HCT116 (cell line): ENCODE results near the gene NOS3. TPM values are rescaled to one million over a fixed set of nuclear protein-coding genes. Genes with fewer than 3 reads are reported as not detected.

ENCODE experiments used
- ATAC-seq: fragments of 200-7000 bp; cut with Tn5 transposase; 2 replicates; pipeline ENCODE4 v1.9.1; 2020; ENCODE audit warnings: mild to moderate bottlenecking, moderate library complexity
- BruUV-seq: library from RNA; stranded (reverse); fragments of 400-500 nt; replicated peaks from 2 replicates; lab custom pipeline; 2021; lab: Mats Ljungman, UMichigan
- CTCF ChIA-PET: fragments of 300-600 bp; sonication (Branson Sonifier 250); formaldehyde crosslinking; loops from one replicate; lab custom pipeline; 2021; ENCODE audit warnings: antibody characterized with exemption; lab: Charles Lee
- POLR2A ChIA-PET: fragments of 300-600, 350-600 bp; sonication (Branson Sonifier 250); formaldehyde crosslinking; loops from one replicate; lab custom pipeline; 2021; ENCODE audit warnings: antibody characterized with exemption; lab: Charles Lee
- RAD21 ChIA-PET, 2 experiments: fragments of 300-600 bp; sonication (Branson Sonifier 250); formaldehyde crosslinking; loops; one replicate each; lab custom pipeline; 2023; ENCODE audit warnings: low total read pairs in 2 of 2; ENCODE audit not compliant: uncharacterized antibody in 2 of 2, unreplicated experiment in 2 of 2, low non-redundant PET in 1 of 2; lab: Charles Lee
- DNase-seq: peaks from one replicate; pipeline ENCODE4 v3.0.0-alpha.2; 2010; ENCODE audit warnings: low read depth, low spot score
- H2AFZ ChIP-seq: fragments of 200-600 bp; shearing (Covaris generic), sonication (generic); 2 replicates; pipeline ENCODE4 v1.6.1; 2017; ENCODE audit warnings: low read depth, mixed run types, mixed read lengths, antibody characterized with exemption, low read length; ENCODE audit not compliant: poor library complexity, severe bottlenecking
- H3K27ac ChIP-seq: 2 replicates; pipeline ENCODE4 v1.5.1; 2012; ENCODE audit warnings: low read depth, low read length
- H3K27me3 ChIP-seq: fragments of 200-600 bp; sonication (generic); 2 replicates; pipeline ENCODE4 v1.6.1; 2016; ENCODE audit warnings: mixed run types, low read length, mixed read lengths; ENCODE audit not compliant: insufficient read depth
- H3K36me3 ChIP-seq, 2 experiments: fragments of 200-500 bp in 1 of 2; fragments of 200-600 bp in 1 of 2; sonication (Bioruptor generic) in 1 of 2; sonication (generic) in 1 of 2; 2 replicates each; pipeline versions ENCODE4 v1.5.1 to v1.6.1; 2014 to 2016; ENCODE audit warnings: low read length in 2 of 2, inconsistent platforms in 1 of 2, mixed read lengths in 1 of 2, mixed run types in 1 of 2; ENCODE audit not compliant: insufficient read depth in 2 of 2, control insufficient read depth in 1 of 2
- H3K4me1 ChIP-seq, 2 experiments: fragments of 200-600 bp in 1 of 2; sonication (generic) in 1 of 2; 2 replicates each; pipeline versions ENCODE4 v1.5.1 to v1.6.1; 2012 to 2017; ENCODE audit warnings: low read length in 2 of 2, inconsistent platforms in 1 of 2, mild to moderate bottlenecking in 1 of 2, mixed read lengths in 1 of 2, mixed run types in 1 of 2, moderate library complexity in 1 of 2; ENCODE audit not compliant: insufficient read depth in 2 of 2, control insufficient read depth in 1 of 2
- H3K4me2 ChIP-seq: fragments of 200-600 bp; sonication (generic); 2 replicates; pipeline ENCODE4 v1.6.1; 2017; ENCODE audit warnings: mixed run types, low read length, mixed read lengths
- H3K4me3 ChIP-seq, 2 experiments: fragments of 200-600 bp in 1 of 2; sonication (generic) in 1 of 2; replicated peaks in 1 of 2; 2 replicates each; pipeline ENCODE4 v1.5.1; 2011 to 2016; ENCODE audit warnings: low read length in 2 of 2, control low read depth in 1 of 2, low read depth in 1 of 2, mild to moderate bottlenecking in 1 of 2, mixed read lengths in 1 of 2, mixed run types in 1 of 2
- H3K79me2 ChIP-seq: fragments of 200-600 bp; sonication (generic); 2 replicates; pipeline ENCODE4 v1.6.1; 2017; ENCODE audit warnings: mild to moderate bottlenecking, mixed run types, low read length, moderate library complexity, mixed read lengths; ENCODE audit not compliant: insufficient read depth
- H3K9ac ChIP-seq: fragments of 200-600 bp; sonication (generic); 2 replicates; pipeline ENCODE4 v1.6.1; 2016; ENCODE audit warnings: low read length, mixed read lengths
- H3K9me2 ChIP-seq: fragments of 200-600 bp; sonication (generic), shearing (Covaris generic); 2 replicates; pipeline ENCODE4 v1.6.1; 2017; ENCODE audit warnings: mixed run types, mild to moderate bottlenecking, moderate library complexity; ENCODE audit not compliant: insufficient read depth
- H3K9me3 ChIP-seq, 2 experiments: fragments of 200-500 bp in 1 of 2; fragments of 200-600 bp in 1 of 2; sonication (Bioruptor generic) in 1 of 2; sonication (generic) in 1 of 2; 2 replicates each; pipeline ENCODE4 v1.6.1; 2014 to 2017; ENCODE audit warnings: low read length in 2 of 2, mixed read lengths in 2 of 2, inconsistent platforms in 1 of 2, low read depth in 1 of 2, mild to moderate bottlenecking in 1 of 2, mixed run types in 1 of 2, moderate library complexity in 1 of 2; ENCODE audit not compliant: control insufficient read depth in 1 of 2, insufficient read depth in 1 of 2
- H4K20me1 ChIP-seq: fragments of 200-600 bp; sonication (generic), shearing (Covaris generic); 2 replicates; pipeline ENCODE4 v1.6.1; 2017; ENCODE audit warnings: mixed run types, mild to moderate bottlenecking, moderate library complexity; ENCODE audit not compliant: insufficient read depth
- CBX3 ChIP-seq: IDR thresholded peaks from 2 replicates; pipeline ENCODE4 v1.6.1; 2012; ENCODE audit warnings: low read depth
- CTCF ChIP-seq, 3 experiments: fragments of 200-600 bp in 1 of 3; sonication (generic) in 1 of 3; IDR thresholded peaks in 2 of 3; conservative IDR thresholded peaks in 1 of 3; 2 replicates each; pipeline ENCODE4 v1.5.1; 2012 to 2017; ENCODE audit warnings: low read depth in 2 of 3, low read length in 2 of 3, antibody characterized with exemption in 1 of 3, borderline replicate concordance in 1 of 3, control low read depth in 1 of 3, mild to moderate bottlenecking in 1 of 3, mixed read lengths in 1 of 3, mixed run types in 1 of 3, moderate library complexity in 1 of 3; ENCODE audit not compliant: insufficient read depth in 1 of 3
- ELF1 ChIP-seq: IDR thresholded peaks from 2 replicates; pipeline ENCODE4 v1.6.1; 2012; ENCODE audit warnings: low read depth, borderline replicate concordance
- EZH2 ChIP-seq: fragments of 200-600 bp; sonication (generic); IDR thresholded peaks from 2 replicates; pipeline ENCODE4 v1.6.1; 2017; ENCODE audit warnings: antibody characterized with exemption, mixed run types
- FOSL1 ChIP-seq: IDR thresholded peaks from 2 replicates; pipeline ENCODE4 v1.6.1; 2012; ENCODE audit warnings: low read depth
- MAX ChIP-seq: IDR thresholded peaks from 2 replicates; pipeline ENCODE4 v1.6.1; 2012
- REST ChIP-seq: IDR thresholded peaks from 2 replicates; pipeline ENCODE4 v1.6.1; 2012; ENCODE audit warnings: low read depth
- TCF7L2 ChIP-seq: IDR thresholded peaks from 2 replicates; pipeline ENCODE4 v1.7.0; 2011; ENCODE audit warnings: borderline replicate concordance, inconsistent platforms; ENCODE audit not compliant: insufficient read depth, insufficient read length; ENCODE audit errors: extremely low read depth
- intact Hi-C: fragments of 100-400 bp; cut with micrococcal nuclease; formaldehyde crosslinking; loops from 2 replicates; pipeline ENCODE4 v1.10.0; 2022
- total RNA-seq: library from RNA; stranded (reverse); gene quantifications from one replicate; pipeline ENCODE4 v1.2.1, GENCODE V29; 2021; ENCODE audit not compliant: unreplicated experiment

The NOS3 gene
- total RNA-seq, 1 experiment from 2014 or later: 35.8 TPM

- no peak for TF ChIP-seq EZH2
These were observed 71.8 kb downstream of the NOS3 start (continued) for GRCh38 chr7:151062399-151063211.

GRCh38 chr7:151063212-151063561 lies 72.4 kb downstream of the NOS3 start:
- H3K4me2 ChIP-seq: peak overlapping the region; percentile 95
- CTCF ChIA-PET: interaction anchor here (1.4 to 2.1 kb wide), 4 partner anchors 35 to 50 kb away, joined by 3 to 8 read pairs (median 7); partner anchors contain the start of gene ABCB8
- no TSS peak for BruUV-seq
- no peak overlapping the region for H2AFZ ChIP-seq
- H3K9me3 ChIP-seq: no peaks in the 10 kb centered on the region
- H3K4me1 ChIP-seq: peaks cover 22 to 43% of the 10 kb centered on the region in 2 experiments
- H4K20me1 ChIP-seq: no peaks in the 10 kb centered on the region
- peak overlapping the region; percentile 81 to 90 for H3K4me3 ChIP-seq
- H3K27ac ChIP-seq: peak overlapping the region; percentile 87
- peaks cover 72% of the 10 kb centered on the region for H3K79me2 ChIP-seq
- intact Hi-C loops: no loop called here
- ATAC-seq (no peak), DNase-seq (no peak)
- H3K9me2 ChIP-seq: no peaks in the 10 kb centered on the region
- H3K9ac ChIP-seq: peak overlapping the region; percentile 91
- POLR2A ChIA-PET: interaction anchor here (1.1 to 1.7 kb wide), 5 partner anchors 9 to 54 kb away, joined by 3 to 11 read pairs (median 9); partner anchors contain the start of genes AGAP3, FASTK and TMUB1
- TF ChIP-seq FOSL1: no peak
- TF ChIP-seq REST: no peak
- no peak for TF ChIP-seq ELF1
- TF ChIP-seq CTCF (IDR thresholded peaks at IDR 0.05 in 2 of 3, conservative IDR thresholded peaks at IDR 0.05 in 1 of 3; ENCODE audit: borderline replicate concordance in 1 of 3, insufficient read depth in 1 of 3, low read depth in 2 of 3, low read length in 2 of 3): no peak
- no peak for TF ChIP-seq MAX
- TF ChIP-seq CBX3: no peak
- no peak for TF ChIP-seq TCF7L2
- H3K27me3 ChIP-seq: no peaks in the 10 kb centered on the region
- peaks cover 23 to 27% of the 10 kb centered on the region in 2 experiments for H3K36me3 ChIP-seq
- RAD21 ChIA-PET: interaction anchor here in 1 of 2 experiments (0.6 to 1.4 kb wide), 3 partner anchors 16 to 50 kb away, joined by 3 to 6 read pairs (median 4); partner anchors contain the start of gene ABCB8
